SH-SY5Y (cell line): ENCODE results near the gene SLC24A3.

Source experiments
- GATA2 ChIP-seq: IDR thresholded peaks from 2 replicates; pipeline ENCODE4 v1.6.1; 2011; ENCODE audit warnings: mild to moderate bottlenecking, low read depth, low read length
- GATA3 ChIP-seq: IDR thresholded peaks from 2 replicates; pipeline ENCODE4 v1.6.1; 2011; ENCODE audit warnings: low read depth, mild to moderate bottlenecking, low read length, moderate library complexity

GRCh38 chr20:19583532-19584175 lies 371.2 kb downstream of the SLC24A3 start:
- no peak for TF ChIP-seq GATA3
- no peak for TF ChIP-seq GATA2
